Parietal lobe (tissue), 2 donors: Measurements from ENCODE around the gene KLHDC8A. TPM values are rescaled to one million over a fixed set of nuclear protein-coding genes. Genes with fewer than 3 reads are reported as not detected.

Experiments
- small RNA-seq: library from RNA; depleted of rRNA; stranded (forward); fragments of <200 nt; gene quantifications from one replicate; pipeline ENCODE3, GENCODE V24; 2014; ENCODE audit warnings: low replicate concordance
- total RNA-seq: library from RNA; depleted of rRNA; stranded (reverse); fragments of >200 nt; gene quantifications from one replicate; pipeline ENCODE4 v1.2.3, GENCODE V29; 2014

KLHDC8A gene, protein sequence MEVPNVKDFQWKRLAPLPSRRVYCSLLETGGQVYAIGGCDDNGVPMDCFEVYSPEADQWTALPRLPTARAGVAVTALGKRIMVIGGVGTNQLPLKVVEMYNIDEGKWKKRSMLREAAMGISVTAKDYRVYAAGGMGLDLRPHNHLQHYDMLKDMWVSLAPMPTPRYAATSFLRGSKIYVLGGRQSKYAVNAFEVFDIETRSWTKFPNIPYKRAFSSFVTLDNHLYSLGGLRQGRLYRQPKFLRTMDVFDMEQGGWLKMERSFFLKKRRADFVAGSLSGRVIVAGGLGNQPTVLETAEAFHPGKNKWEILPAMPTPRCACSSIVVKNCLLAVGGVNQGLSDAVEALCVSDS
- 41.0 TPM for total RNA-seq

GRCh38 chr1:205356440-205357139 lies at the start of gene KLHDC8A:
Gene KLHDC8A, minus strand, starts transcription at chr1:205356922. Its CDS starts 13,318 bp downstream, at chr1:205343604.

DNA sequence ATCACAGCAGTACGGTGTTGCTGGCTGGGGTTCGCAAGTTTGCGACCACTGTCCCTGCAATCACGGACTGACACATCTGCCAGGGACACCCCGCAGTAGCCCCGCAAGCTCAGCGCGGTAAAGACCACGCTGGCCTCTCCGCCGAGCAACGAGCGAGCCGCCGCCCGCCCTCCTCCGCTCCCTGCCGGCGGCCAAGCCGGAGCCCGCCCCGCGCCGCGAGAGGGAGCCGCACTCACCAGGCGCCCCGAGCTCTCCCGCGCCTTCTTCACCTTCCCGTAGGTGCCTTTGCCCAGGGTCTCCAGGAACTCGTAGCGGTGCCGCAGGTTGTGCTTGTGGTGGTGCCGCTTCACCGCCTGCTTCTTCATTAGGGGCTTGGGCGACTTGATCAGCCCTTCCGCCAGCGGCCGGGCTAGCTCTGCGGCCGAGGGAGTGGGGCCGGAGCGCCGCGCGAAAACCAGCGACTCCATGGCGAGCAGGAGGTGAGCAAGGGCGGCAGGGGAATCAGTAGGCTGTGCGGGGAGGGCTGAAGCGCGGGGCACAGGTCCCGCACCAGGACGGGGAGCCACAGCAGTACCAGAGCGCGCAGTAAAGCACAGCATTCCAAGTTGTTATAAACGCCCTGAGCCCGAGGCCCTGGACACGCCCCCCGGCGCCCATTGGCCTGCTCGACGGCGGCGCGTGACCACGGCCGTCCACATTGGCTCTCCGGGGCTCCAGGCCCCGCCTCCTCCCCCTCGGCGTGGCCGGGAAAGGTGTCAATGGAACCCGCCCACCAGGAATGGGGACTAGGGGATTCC lies 35.4 kb downstream of the KLHDC8A start, which contains the start of gene NUAK2:
Gene NUAK2, minus strand, starts transcription at position 584 of the 797 bp plus-strand sequence. Its CDS starts 117 bp downstream, at position 467.

Small RNAs within 50 kb of the gene (small RNA-seq; reads per million reads assigned to genes)
- not detected for gene SNRPGP10

Other genes starting within 250 kb of the KLHDC8A start
- gene RBBP5, start 234.9 kb downstream of the KLHDC8A start, total RNA-seq: 21.6 TPM
- 22.5 TPM for gene DSTYK, start 145.2 kb downstream of the KLHDC8A start, total RNA-seq
- 46.3 TPM for gene TMCC2, start 129.0 kb downstream of the KLHDC8A start, total RNA-seq
- 1.9 TPM for gene NUAK2, start 35.2 kb downstream of the KLHDC8A start, total RNA-seq
- 11.0 TPM for gene LEMD1, start 65.1 kb upstream of the KLHDC8A start, total RNA-seq
- 4.7 TPM for gene BLACAT1, start 99.1 kb upstream of the KLHDC8A start, total RNA-seq
- 1.3 TPM for gene CDK18, start 147.7 kb upstream of the KLHDC8A start, total RNA-seq